Measurements from ENCODE around the gene RAX2.
"Not testable (repeated sequence)": the region's sequence is repeated elsewhere in the genome, so short reads cannot be mapped to it uniquely, and the experiment has no call there.

RAX2 gene

DNA sequence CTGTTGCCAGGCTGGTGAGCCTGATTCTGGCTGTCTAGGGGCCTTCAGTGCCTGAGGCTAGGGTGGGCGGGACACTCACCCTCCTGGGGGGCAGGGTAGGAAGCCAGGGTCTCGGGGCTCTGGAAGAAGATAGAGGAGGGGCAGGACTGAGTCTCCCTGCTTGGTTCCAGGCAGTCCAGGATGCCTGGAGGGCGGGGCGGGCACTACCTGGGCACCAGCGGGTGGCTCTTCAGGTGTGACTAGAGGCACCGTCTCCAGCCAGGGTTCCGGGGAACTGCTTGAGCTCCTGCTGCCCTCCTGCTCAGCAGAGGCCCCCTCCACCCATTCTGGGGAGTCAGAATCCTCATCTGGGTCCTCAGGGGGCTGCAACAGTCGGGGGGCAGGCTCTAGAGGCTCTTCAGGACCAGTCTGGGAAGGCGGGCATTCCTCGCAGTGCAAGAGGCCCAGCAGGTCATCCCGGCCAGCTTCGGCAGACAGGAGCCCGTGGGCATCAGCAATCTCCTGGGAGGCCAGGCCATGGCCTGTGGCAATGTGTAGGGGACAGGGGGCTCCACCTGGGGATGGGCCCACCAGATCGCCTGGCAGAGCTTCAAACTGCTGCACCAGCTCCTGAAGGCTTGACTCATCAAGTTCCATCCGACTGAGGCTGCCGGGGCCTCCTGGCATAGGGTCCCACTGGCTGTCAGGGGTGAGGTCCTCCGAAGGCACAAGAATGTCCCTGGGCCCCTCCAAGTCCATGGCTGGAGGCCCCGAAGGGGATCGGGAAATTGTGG lies 12.4 kb downstream of the RAX2 start:
- no peak for FAIRE-seq
- TF ChIP-seq, protein P1, sequence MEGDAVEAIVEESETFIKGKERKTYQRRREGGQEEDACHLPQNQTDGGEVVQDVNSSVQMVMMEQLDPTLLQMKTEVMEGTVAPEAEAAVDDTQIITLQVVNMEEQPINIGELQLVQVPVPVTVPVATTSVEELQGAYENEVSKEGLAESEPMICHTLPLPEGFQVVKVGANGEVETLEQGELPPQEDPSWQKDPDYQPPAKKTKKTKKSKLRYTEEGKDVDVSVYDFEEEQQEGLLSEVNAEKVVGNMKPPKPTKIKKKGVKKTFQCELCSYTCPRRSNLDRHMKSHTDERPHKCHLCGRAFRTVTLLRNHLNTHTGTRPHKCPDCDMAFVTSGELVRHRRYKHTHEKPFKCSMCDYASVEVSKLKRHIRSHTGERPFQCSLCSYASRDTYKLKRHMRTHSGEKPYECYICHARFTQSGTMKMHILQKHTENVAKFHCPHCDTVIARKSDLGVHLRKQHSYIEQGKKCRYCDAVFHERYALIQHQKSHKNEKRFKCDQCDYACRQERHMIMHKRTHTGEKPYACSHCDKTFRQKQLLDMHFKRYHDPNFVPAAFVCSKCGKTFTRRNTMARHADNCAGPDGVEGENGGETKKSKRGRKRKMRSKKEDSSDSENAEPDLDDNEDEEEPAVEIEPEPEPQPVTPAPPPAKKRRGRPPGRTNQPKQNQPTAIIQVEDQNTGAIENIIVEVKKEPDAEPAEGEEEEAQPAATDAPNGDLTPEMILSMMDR (IDR thresholded peaks at IDR 0.05; ENCODE audit: insufficient read depth, missing control alignments) = no peak
- no peak for DNase-seq (ENCODE audit: insufficient read length, low spot score)

DNA sequence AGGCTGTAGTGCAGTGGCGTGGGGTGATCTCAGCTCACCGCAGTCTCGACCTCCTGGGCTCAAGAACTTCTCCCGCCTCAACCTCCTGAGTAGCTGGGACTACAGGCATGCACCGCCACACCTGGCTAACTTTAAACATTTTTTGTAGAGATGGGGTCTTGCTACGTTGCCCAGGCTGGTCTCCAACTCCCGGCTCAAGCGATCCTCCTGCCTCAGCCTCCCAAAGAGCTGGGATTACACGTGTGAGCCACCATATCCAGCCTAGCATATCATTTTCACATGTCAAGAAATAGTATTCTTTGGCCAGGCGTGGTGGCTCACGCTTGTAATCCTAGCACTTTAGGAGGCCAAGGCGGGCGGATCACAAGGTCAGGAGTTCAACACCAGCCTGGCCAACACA lies 13.7 kb downstream of the RAX2 start:
- not testable (repeated sequence) for DNase-seq (ENCODE audit: insufficient read length, low spot score); FAIRE-seq

DNA sequence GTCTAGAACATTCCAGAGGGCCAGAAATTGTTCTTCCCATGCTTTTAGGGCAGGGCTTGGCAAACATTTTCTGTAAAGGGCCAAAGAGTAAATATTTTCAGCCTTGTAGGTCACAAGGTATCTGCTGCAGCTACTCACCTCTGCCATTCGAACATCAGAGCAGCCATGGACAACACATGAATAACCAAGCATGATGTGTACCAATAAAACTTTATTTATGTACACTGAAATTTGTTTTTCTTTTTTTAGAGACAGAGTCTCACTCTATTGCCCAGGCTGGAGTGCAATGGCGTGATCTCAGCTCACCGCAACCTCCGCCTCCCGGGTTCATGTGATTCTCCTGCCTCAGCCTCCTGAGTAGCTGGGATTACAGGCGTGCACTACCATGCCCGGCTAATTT lies 14.3 kb downstream of the RAX2 start:
- not testable (repeated sequence) for DNase-seq (ENCODE audit: insufficient read length, low spot score); FAIRE-seq

DNA sequence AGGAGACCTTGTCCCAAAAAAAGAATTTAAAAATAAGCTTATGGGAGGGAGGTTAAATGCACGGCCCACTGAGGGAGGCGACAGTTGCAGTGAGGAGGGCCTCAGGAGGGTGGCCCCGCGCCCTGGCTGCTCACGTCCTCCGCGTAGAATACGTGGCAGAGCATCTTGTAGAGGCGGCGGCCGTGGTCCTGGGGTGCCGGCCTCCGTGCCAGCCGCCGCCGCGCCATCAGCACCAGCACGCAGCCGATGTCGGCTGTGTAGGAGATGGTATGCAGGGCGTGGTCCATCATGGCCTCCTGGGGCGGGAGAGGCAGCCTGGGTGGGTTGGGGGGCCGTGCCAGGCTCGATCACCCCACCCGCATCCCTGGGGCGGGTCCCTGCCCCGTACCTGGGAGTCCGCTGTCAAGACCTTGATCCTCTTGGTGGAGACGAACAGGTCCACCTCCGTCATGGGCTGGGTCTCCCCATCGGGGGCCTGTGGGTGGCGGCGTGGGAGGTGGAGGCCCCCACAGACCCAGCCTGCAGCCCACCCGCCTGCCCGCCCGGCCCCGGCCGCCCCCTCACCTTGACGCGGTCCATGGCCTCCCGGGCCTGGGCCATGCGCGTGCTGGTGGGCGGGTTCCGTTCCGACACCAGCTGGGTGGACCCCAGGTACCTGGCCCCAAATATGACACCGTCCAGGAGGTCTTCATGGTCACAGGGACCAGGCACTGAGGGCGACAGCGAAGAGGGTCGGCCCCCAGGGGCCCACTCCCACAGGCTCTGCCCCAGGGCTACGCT lies 18.2 kb downstream of the RAX2 start:
- no peak for DNase-seq (ENCODE audit: insufficient read length, low spot score)
- TF ChIP-seq, protein P1 (IDR thresholded peaks at IDR 0.05; ENCODE audit: insufficient read depth, missing control alignments) = no peak
- no peak for FAIRE-seq

DNA sequence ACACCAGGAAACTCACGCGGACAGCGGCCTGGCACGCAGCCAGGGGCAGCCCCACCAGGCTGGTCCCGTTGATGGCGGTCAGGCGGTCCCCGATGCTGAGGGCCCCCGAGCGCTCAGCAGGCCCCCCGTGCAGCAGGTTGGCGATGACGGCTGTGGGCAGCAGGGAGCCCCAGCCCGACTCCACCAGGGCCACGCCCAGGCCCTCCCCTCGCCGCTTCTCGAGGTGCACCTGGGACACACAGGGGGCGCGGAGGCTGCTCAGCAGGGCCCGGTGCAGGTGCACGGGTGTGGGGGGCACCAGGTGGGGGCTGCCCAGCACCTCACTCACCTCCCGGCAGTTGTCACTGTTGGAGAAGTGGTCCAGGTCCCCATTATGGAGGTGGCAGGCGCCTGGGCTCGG lies 19.5 kb downstream of the RAX2 start:
- no peak for DNase-seq (ENCODE audit: insufficient read length, low spot score)
- FAIRE-seq = no peak
- TF ChIP-seq, protein P1 (IDR thresholded peaks at IDR 0.05; ENCODE audit: insufficient read depth, missing control alignments) = no peak

DNA sequence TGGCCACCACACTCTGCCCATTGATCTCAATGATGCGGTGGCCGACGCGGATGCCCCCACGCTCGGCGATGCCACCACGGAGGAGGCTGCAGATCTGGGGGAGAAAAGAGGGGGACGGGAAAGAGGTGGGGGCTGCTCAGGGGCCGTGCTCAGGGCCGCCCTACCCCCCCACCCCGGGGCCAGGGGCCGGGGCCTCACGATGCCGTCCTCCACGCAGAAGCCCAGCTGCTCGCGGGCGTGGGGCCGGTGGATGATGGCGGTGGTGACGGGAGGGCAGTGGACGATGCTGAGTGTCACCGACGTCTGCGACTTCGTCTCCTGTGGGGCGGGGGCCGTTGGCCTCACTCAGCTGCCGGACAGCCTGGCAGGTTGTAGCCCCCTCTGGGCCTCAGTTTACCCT lies 20.8 kb downstream of the RAX2 start:
- FAIRE-seq (no peak), DNase-seq (ENCODE audit: insufficient read length, low spot score) (no peak)
- TF ChIP-seq, protein P1 (IDR thresholded peaks at IDR 0.05; ENCODE audit: insufficient read depth, missing control alignments) = no peak

DNA sequence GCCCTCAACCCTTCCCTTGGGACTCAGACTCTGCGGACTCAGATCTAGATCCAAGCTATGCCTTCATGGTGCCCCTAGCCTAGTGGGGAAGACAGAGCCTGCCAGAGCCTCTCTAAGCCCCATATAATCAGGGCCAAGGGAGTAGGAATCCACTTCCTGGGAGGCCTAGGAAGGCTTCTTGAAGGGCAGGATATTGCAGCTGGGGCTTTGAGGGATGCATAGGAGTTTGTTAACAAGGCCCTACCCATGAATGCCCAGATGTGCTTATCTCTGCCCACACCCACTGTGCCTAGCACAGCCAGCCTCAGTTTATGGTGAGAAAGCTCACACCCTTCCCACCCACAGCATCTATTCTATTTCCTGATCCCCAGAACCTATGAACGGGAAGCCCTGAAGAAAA lies 21.8 kb downstream of the RAX2 start:
- TF ChIP-seq, protein P1 (IDR thresholded peaks at IDR 0.05; ENCODE audit: insufficient read depth, missing control alignments) = no peak
- FAIRE-seq = no peak
- DNase-seq (ENCODE audit: insufficient read length, low spot score) = no peak

DNA sequence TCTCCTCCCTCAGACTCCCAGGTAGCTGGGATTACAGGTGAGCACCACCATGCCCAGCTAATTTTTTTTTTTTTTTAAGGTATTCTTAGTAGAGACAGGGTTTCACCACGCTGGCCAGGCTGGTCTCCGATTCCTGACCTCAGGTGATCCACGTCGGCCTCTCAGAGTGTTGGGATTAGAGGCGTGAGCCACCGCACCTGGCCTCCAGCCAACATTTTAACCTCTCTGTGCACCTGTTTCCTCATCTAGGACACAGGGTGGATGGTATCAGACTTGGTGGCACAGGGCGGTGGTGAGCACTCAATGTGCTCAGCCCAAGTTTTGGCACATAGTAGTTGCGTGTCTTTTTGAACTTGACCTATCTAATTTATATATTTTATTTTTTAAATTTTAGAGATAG lies 23.1 kb downstream of the RAX2 start:
- FAIRE-seq (no peak), DNase-seq (ENCODE audit: insufficient read length, low spot score) (no peak)
- TF ChIP-seq, protein P1 (IDR thresholded peaks at IDR 0.05; ENCODE audit: insufficient read depth, missing control alignments) = no peak

Measured in D721Med (cell line).